Suppressor macrophage treated with lipopolysaccharide for 1 hour (primary cell): ENCODE data around the gene CFAP90.

Source experiments
- DNase-seq, 3 donors: peaks; one replicate each; pipeline ENCODE4 v3.0.0-alpha.2; 2020 to 2022

The CFAP90 gene

DNA sequence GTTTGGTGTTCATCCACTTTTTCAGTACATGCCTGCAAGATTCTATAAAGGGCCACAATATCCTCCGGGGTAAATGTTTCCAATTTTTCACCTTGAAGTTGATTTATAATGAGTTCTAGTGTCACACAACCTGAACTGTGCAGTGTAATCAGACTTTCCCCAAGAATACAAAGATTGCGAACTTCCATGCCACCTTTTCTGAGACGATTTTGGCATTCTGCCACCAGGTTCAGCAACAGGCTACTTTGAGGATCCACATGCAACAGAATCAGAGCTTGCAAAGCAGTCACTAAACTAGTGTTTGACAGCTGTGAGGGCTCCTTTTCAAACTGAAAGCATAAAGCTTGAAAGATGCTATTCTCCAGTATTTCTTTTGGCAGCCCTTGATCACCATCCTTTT, 16.3 kb upstream of the CFAP90 start:
- DNase-seq = no peak

GRCh38 chr5:7866196-7866595, 15.3 kb upstream of the CFAP90 start:
- no peak for DNase-seq

- DNase-seq = no peak
Observed at GRCh38 chr5:7857926-7858632, 7.1 kb upstream of the CFAP90 start.

DNA sequence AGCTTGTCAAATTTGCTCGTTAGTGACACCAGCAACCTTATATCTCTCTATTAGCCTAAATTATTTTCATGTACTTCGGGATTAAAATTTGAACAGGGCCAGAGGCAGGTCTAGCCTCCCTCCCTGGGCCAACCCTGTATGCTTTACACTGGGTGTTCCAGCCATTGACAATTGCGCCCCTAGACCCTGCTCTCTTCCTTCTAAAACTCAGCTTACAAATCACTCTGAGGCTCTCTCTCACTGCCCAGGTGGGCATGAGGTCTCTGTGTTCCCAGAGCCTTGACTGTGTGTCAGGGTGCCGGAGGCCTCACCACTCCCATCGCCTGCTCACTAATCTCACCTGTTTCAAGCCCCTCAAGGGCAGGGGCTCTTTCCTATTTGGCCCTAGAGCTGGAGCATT, 6.4 kb upstream of the CFAP90 start:
- no peak for DNase-seq

GRCh38 chr5:7856855-7857254, 5.9 kb upstream of the CFAP90 start:
- DNase-seq = peak; percentile 33 to 53 (median 49)

DNA sequence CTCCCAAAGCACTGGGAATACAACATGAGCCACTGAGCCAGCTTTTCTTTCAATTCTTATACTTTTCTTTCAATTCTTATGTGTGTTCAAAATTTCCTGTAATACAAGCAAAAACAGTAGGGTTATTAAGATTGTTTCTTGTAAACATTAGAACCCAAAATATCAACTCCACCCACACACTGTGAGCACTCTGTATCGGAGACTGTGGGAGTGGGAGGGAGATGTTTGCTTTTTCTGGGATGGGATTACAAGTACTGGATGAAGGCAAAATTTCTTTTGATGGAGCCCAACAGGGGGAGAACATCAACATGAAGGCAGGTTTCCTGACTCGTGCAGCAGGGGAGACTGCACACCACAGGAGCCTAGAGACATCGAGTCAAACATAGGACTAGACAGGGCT, 4.7 kb upstream of the CFAP90 start:
- no peak for DNase-seq

DNA sequence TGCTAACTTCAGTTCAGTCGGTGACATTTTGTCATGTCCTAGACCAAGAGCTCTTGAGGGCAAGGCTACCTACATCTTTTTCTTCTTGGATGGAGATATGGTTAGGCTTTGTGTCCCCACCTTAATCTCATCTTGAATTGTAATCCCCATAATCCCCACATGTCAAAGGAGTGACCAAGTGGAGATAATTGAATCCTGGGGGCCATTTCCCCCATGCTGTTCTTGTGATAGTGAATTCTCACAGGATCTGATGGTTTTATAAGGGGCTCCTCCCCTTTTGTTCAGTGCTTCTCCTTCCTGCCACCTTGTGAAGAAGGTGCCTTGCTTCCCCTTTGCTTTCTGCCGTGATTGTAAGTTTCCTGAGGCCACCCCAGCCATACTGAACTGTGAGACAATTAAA, 2.1 kb upstream of the CFAP90 start:
- no peak for DNase-seq

DNA sequence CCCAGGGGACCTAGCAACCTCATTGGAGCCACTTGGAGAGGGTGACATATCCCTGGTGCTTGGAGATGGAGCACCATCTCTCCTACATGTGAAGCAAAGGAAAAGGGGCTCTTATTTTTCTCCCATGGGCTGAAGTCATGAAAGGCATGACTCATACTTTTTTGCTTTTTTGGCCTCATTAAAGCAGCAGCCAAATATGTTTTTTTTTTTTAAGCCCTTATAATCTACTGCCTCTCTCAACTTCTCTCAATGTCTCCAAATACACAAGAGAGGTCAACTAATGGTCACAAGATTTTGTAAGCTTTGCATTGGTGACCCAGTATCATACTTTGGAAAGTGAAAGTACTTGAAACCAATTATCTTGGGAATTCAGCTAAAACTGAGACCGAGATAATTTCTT, 1.6 kb upstream of the CFAP90 start:
- peak in 1 of 3 donors; percentile 4 for DNase-seq

GRCh38 chr5:7851617-7852289, 820 bp upstream of the CFAP90 start:
- DNase-seq = no peak

GRCh38 chr5:7851240-7851592, 283 bp upstream of the CFAP90 start:
- DNase-seq = no peak

- DNase-seq = peak in 1 of 3 donors; percentile 7
Observed at GRCh38 chr5:7849681-7850394, 1.1 kb downstream of the CFAP90 start.

GRCh38 chr5:7848296-7848695, 2.6 kb downstream of the CFAP90 start:
- no peak for DNase-seq

- no peak for DNase-seq
Observed at GRCh38 chr5:7846327-7846726, 4.6 kb downstream of the CFAP90 start.

DNA sequence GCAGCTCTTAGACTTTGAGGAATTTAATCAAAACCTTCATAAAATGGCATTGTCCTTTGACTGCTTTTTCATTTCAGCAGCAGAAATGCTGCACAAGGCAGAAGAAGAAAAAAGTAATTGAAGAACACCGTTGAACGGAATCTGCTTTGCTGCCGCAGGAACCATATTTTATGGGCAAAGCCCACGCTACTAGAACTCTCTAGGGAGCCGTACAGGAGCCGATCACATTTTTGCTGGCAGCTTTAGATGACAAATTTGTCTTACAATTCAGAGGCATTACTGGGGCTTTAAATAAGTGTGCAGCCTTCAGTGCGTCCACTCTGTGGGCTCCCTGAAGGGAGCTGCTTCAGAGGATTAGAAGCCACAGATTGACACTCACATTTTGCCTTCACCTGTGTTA, 5.4 kb downstream of the CFAP90 start:
- no peak for DNase-seq

DNA sequence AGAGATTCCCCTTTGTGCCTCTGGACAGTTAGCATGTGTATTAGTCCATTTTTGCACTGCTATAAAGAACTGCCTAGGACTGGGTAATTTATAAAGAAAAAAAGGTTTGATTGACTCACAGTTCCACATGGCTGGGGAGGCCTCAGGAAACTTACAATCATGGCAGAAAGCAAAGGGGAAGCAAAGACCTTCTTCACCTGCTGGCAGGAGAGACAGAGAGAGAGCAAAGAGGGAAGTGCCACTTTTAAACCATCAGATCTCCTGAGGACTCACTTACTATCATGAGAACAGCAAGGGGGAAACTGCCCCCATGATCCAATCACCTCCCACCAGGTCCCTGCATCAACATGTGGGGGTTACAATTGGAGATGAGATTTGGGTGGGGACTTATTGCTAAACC, 6.0 kb downstream of the CFAP90 start:
- no peak for DNase-seq

DNA sequence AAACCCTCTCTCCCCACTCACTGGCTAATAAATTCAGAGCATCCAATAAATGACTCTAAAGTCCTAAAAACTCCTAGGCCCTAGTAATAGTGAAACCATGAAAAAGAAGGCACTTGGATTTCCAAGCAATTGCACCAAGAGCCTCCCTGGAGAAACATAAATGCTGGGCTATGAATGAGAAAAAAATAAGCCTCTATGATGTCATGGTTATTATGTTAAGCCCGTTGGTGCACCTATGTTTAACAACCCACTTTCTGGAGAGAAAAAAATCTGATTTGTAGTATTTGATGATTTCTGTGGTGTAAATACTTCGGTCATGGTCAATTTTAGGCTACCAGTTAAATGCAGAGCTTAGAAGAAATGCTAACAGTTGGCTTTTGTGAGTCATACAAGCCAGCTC, 8.4 kb downstream of the CFAP90 start:
- DNase-seq = no peak

DNA sequence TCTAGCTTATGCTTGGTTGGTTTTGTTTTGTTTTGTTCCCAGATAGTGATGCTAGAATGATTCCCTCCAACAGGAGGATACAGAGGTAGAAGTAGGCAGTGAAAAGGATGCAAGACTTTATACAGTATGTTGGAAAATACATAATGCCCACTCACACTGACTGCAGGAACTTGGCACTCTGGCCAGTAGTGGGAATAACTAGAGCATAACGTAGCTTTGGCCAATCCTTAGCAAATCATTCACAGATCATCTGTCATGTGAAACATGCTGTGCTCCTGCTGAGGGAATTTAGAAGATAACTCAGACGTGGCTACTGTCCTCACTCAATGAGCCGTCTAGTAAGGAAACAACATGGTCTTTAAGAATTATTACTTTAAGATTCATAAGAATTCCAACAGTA, 13.5 kb downstream of the CFAP90 start:
- no peak for DNase-seq

DNA sequence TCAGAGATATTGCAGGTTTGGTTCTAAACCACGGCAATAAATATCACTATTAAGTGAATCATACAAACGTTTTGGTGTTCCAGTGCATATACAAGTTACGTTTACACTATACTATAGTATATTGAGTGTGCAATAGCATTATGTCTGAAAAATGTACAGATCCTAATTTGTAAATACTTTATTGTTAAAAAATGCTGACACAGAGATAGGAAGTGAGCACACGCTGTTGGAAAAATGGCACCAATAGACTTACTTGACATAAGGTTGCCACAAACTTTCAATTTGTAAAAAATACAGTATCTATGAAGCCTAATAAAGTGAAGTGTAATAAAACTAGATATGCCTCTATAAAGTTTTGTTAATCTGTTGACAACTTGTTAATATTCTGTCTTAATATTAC, 16.0 kb downstream of the CFAP90 start:
- no peak for DNase-seq

- DNase-seq = no peak
Observed at GRCh38 chr5:7828269-7828668, 22.7 kb downstream of the CFAP90 start.

DNA sequence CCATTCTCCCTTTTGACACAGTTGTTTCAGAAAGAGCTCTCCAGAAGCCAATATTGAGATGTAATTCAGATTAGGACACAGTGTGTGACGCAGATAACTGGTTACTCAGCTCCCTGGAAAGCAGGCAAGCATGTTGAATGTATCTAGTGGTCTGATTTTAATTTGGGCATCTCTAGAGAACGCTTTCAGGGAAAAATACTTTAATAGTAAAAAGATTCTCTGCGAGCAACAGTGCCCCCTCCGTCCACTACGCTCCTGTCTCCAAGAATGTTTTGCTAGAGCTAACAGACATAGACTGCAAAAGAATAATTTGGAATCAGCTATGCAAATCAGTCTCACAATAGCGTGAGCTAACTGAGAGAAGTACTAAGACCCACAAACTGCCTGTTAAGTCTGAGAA, 23.3 kb downstream of the CFAP90 start:
- no peak for DNase-seq

- DNase-seq = no peak
Observed at GRCh38 chr5:7825630-7826029, 25.3 kb downstream of the CFAP90 start.

DNA sequence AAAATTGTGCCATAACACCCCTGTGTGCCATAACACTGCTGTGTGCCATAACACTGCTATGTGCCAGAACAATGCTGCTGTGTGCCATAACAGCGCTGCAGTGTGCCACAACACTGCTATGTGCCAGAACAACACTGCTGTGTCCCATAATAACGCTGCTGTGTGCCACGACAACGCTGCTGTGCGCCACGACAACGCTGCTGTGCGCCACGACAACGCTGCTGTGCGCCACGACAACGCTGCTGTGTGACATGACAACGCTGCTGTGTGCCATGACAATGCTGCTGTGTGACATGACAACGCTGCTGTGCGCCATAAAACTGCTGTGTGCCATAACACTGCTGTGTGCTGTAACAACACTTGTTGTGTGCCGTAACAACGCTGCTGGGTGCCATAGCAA, 25.9 kb downstream of the CFAP90 start:
- DNase-seq = no peak

DNA sequence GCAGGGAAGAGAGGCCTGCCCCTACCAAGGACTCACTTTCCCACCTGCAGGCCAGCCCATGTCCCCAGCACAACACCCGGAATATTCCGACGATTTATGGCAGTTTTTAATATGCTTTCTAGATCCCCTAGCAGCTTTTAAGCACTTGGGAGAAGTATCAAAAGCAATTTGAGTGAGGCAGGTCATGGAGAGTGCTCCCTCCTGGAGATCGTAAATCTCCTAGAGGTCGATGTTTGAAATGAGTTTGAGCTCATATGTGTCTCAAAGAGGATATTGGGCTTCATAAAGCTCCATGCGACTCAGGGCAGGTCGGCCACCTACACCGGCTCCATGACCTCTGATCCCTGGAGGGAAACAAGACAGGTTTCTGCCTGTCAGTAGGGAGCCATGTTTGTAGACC, 27.3 kb downstream of the CFAP90 start:
- DNase-seq = no peak

- no peak for DNase-seq
Observed at GRCh38 chr5:7822449-7822848, 28.5 kb downstream of the CFAP90 start.
